ENCODE results near the gene FGF4.

GRCh38 chr11:69752890-69753289 lies 22.3 kb downstream of the FGF4 start:
- TF ChIP-seq, protein P1, sequence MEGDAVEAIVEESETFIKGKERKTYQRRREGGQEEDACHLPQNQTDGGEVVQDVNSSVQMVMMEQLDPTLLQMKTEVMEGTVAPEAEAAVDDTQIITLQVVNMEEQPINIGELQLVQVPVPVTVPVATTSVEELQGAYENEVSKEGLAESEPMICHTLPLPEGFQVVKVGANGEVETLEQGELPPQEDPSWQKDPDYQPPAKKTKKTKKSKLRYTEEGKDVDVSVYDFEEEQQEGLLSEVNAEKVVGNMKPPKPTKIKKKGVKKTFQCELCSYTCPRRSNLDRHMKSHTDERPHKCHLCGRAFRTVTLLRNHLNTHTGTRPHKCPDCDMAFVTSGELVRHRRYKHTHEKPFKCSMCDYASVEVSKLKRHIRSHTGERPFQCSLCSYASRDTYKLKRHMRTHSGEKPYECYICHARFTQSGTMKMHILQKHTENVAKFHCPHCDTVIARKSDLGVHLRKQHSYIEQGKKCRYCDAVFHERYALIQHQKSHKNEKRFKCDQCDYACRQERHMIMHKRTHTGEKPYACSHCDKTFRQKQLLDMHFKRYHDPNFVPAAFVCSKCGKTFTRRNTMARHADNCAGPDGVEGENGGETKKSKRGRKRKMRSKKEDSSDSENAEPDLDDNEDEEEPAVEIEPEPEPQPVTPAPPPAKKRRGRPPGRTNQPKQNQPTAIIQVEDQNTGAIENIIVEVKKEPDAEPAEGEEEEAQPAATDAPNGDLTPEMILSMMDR (IDR thresholded peaks at IDR 0.05): no peak
- TF ChIP-seq POLR2AphosphoS5 (IDR thresholded peaks at IDR 0.05): no peak
- TF ChIP-seq POLR2A (IDR thresholded peaks at IDR 0.05; ENCODE audit: low read depth): no peak
- no peak for TF ChIP-seq EP300 (IDR thresholded peaks at IDR 0.05)

Measured in esophagus muscularis mucosa (tissue), 4 donors.